K562 (cell line): ENCODE measurements around the gene PLEKHM2. TPM values are rescaled to one million over a fixed set of nuclear protein-coding genes. Genes with fewer than 3 reads are reported as not detected.

Experiments
- ARID1B ChIP-seq: fragments of 450-650 bp; IDR thresholded peaks from 2 replicates; pipeline ENCODE4 v1.6.1; 2016; ENCODE audit warnings: antibody characterized with exemption, mild to moderate bottlenecking, inconsistent platforms
- CREB1 ChIP-seq, 2 experiments: sonication (generic) in 1 of 2; formaldehyde crosslinking in 1 of 2; IDR thresholded peaks; 2 replicates each; pipeline versions ENCODE4 v1.6.1 to v1.8.0; 2012 to 2022; ENCODE audit warnings: inconsistent platforms in 1 of 2, mild to moderate bottlenecking in 1 of 2, missing genetic modification reagents in 1 of 2, moderate library complexity in 1 of 2
- FOXJ2 ChIP-seq: fragments of 200-800 bp; sonication (Bioruptor generic); IDR thresholded peaks from 2 replicates; pipeline ENCODE4 v1.6.1; 2016; ENCODE audit warnings: missing genetic modification characterization, missing compliant biosample characterization
- FOXO4 ChIP-seq: fragments of 450-650 bp; formaldehyde crosslinking; IDR thresholded peaks from 2 replicates; pipeline ENCODE4 v1.4.0; 2020; ENCODE audit warnings: mild to moderate bottlenecking, moderate library complexity
- GATA2 ChIP-seq: sonication (generic); formaldehyde crosslinking; IDR thresholded peaks from 2 replicates; pipeline ENCODE4 v1.4.0; 2020; ENCODE audit warnings: mild to moderate bottlenecking, missing genetic modification reagents
- HLTF ChIP-seq: fragments of 450-650 bp; IDR thresholded peaks from 2 replicates; pipeline ENCODE4 v1.6.1; 2016
- KLF6 ChIP-seq: fragments of 250-450 bp; sonication (Bioruptor Pico); IDR thresholded peaks from 2 replicates; pipeline ENCODE4 v1.4.0; 2020; ENCODE audit warnings: mild to moderate bottlenecking, moderate library complexity, borderline replicate concordance
- L3MBTL2 ChIP-seq: fragments of 450-650 bp; IDR thresholded peaks from 2 replicates; pipeline ENCODE4 v1.6.1; 2016; ENCODE audit warnings: mild to moderate bottlenecking, moderate library complexity
- NCOA2 ChIP-seq, 2 experiments: fragments of 450-650 bp; IDR thresholded peaks; 2 replicates each; pipeline ENCODE4 v1.6.1; 2018; ENCODE audit warnings: mild to moderate bottlenecking in 2 of 2, moderate library complexity in 1 of 2; ENCODE audit not compliant: partially characterized antibody in 2 of 2
- NFIC ChIP-seq: fragments of 450-650 bp; IDR thresholded peaks from 2 replicates; pipeline ENCODE4 v1.6.1; 2017; ENCODE audit warnings: mild to moderate bottlenecking, inconsistent platforms
- PRDM10 ChIP-seq: fragments of 450-650 bp; IDR thresholded peaks from 2 replicates; pipeline ENCODE4 v1.6.1; 2018; ENCODE audit not compliant: partially characterized antibody
- RBM17 ChIP-seq: fragments of 200-400 bp; formaldehyde crosslinking; IDR thresholded peaks from 2 replicates; pipeline ENCODE4 v1.6.1; 2017; ENCODE audit warnings: low read depth, mild to moderate bottlenecking, low read length, borderline replicate concordance
- SOX6 ChIP-seq: fragments of 450-650 bp; IDR thresholded peaks from 2 replicates; pipeline ENCODE4 v1.6.1; 2014; ENCODE audit warnings: mild to moderate bottlenecking
- STAT5B ChIP-seq: fragments of 250-450 bp; sonication (Bioruptor Pico); IDR thresholded peaks from 2 replicates; pipeline ENCODE4 v1.8.0; 2021; ENCODE audit warnings: mild to moderate bottlenecking, inconsistent platforms
- ZBTB12 ChIP-seq: fragments of 250-450 bp; sonication (Bioruptor Pico); IDR thresholded peaks from 2 replicates; pipeline ENCODE4 v1.4.0; 2020
- ZNF212 ChIP-seq: fragments of 450-650 bp; formaldehyde crosslinking; IDR thresholded peaks from 2 replicates; pipeline ENCODE4 v1.4.0; 2020; ENCODE audit warnings: mild to moderate bottlenecking
- ZNF764 ChIP-seq: fragments of 250-450 bp; sonication (Bioruptor Pico); IDR thresholded peaks from 2 replicates; pipeline ENCODE4 v1.4.0; 2020; ENCODE audit warnings: low read depth, mild to moderate bottlenecking, moderate library complexity
- ZNF780A ChIP-seq: fragments of 250-450 bp; sonication (Bioruptor Pico); IDR thresholded peaks from 2 replicates; pipeline ENCODE4 v1.5.0; 2021; ENCODE audit warnings: mild to moderate bottlenecking
- ZNF79 ChIP-seq: fragments of 250-450 bp; sonication (Bioruptor Pico); IDR thresholded peaks from 2 replicates; pipeline ENCODE4 v1.4.0; 2020; ENCODE audit warnings: low read depth, mild to moderate bottlenecking, moderate library complexity
- ZNF830 ChIP-seq: fragments of 250-450 bp; sonication (Bioruptor Pico); IDR thresholded peaks from 2 replicates; pipeline ENCODE4 v1.5.0; 2021; ENCODE audit warnings: mild to moderate bottlenecking
- ZSCAN32 ChIP-seq: fragments of 450-650 bp; formaldehyde crosslinking; IDR thresholded peaks from 2 replicates; pipeline ENCODE4 v1.4.0; 2020; ENCODE audit warnings: mild to moderate bottlenecking, moderate library complexity
- polyA plus RNA-seq, 8 experiments: library from polyadenylated mRNA; depleted of rRNA in 4 of 8; stranded (reverse) in 5 of 8; unstranded in 3 of 8; fragments of >200 nt; fragmentation: Nextera tagmentation in 2 of 8; fragmentation: Illumina TruSeq in 1 of 8; extraction: Ambion mirVana in 2 of 8; extraction: Trizol in 1 of 8; gene quantifications; 2 replicates each; pipeline versions ENCODE4 v1.2.1 to v1.2.3, GENCODE V29; 2011 to 2014; ENCODE audit warnings: inconsistent platforms in 1 of 8, missing spikeins in 1 of 8
- total RNA-seq, 7 experiments: library from RNA; depleted of rRNA in 6 of 7; stranded (reverse); fragments of >200 nt in 6 of 7; fragmentation: Illumina TruSeq in 2 of 7; extraction: Trizol in 2 of 7; gene quantifications; 2 replicates each; pipeline versions ENCODE4 v1.2.1 to v1.2.3, GENCODE V29; 2011 to 2021; ENCODE audit warnings: low replicate concordance in 1 of 7

PLEKHM2 gene
- total and polyA plus RNA-seq, 9 of the 15 experiments (the other 6 are each of a cell fraction or from before 2014, with no cell fraction given), result 0.27 to 63.7 (median 33.2) TPM

GRCh38 chr1:15676688-15677661, 7.1 kb upstream of the PLEKHM2 start (continued):
- TF ChIP-seq NCOA2 (IDR thresholded peaks at IDR 0.05; ENCODE audit: partially characterized antibody in 2 of 2), result no peak
- TF ChIP-seq ZNF830 (CRISPR knock-in tag), result no peak
- no peak for TF ChIP-seq ZSCAN32
- no peak for TF ChIP-seq CREB1 (IDR thresholded peaks at IDR 0.05)
- TF ChIP-seq CREB1 (CRISPR knock-in tag; IDR thresholded peaks at IDR 0.05), result no peak
- TF ChIP-seq ZNF79 (CRISPR knock-in tag), result no peak
- peak; percentile 15; the same call in 1 of the 2 replicates for TF ChIP-seq SOX6
- TF ChIP-seq NFIC, result peak; percentile 67; the same call in 1 of the 2 replicates
- peak; percentile 98 for TF ChIP-seq HLTF
- peak; percentile 68 for TF ChIP-seq GATA2 (CRISPR knock-in tag)
- no peak for TF ChIP-seq ZNF780A
- TF ChIP-seq L3MBTL2, result no peak
- TF ChIP-seq FOXO4, result no peak
- no peak for TF ChIP-seq KLF6 (CRISPR knock-in tag)
- TF ChIP-seq STAT5B (CRISPR knock-in tag), result no peak
- TF ChIP-seq FOXJ2 (tag), result no peak
- no peak for TF ChIP-seq ZNF212 (CRISPR knock-in tag)
- no peak for TF ChIP-seq ZNF764
- no peak for TF ChIP-seq PRDM10
- TF ChIP-seq RBM17, result no peak
- peak; percentile 78 for TF ChIP-seq ARID1B
- TF ChIP-seq ZBTB12, result no peak
